HG02981 (cell line): ENCODE data around the gene TMEM190.
"Not testable (repeated sequence)": the region's sequence is repeated elsewhere in the genome, so short reads cannot be mapped to it uniquely, and the experiment has no call there.

Experiments used
- ATAC-seq: cut with Tn5 transposase; IDR thresholded peaks from one replicate; pipeline ENCODE4 v1.9.1; 2021; ENCODE audit warnings: mild to moderate bottlenecking, moderate library complexity; ENCODE audit not compliant: unreplicated experiment

The TMEM190 gene

GRCh38 chr19:55418185-55418584 is 41.6 kb downstream of the TMEM190 start:
- ATAC-seq: no peak

- ATAC-seq: no peak
These were observed 42.5 kb downstream of the TMEM190 start for GRCh38 chr19:55419103-55419502.

- no peak for ATAC-seq
These were observed 43.1 kb downstream of the TMEM190 start for GRCh38 chr19:55419624-55420236.

GRCh38 chr19:55421281-55421680 is 44.7 kb downstream of the TMEM190 start:
- ATAC-seq: not testable (repeated sequence)

- ATAC-seq: no peak
These were observed 46.8 kb downstream of the TMEM190 start for GRCh38 chr19:55423225-55424005.

- ATAC-seq: no peak
These were observed 47.9 kb downstream of the TMEM190 start for GRCh38 chr19:55424518-55424917.

- ATAC-seq: no peak
These were observed 49.4 kb downstream of the TMEM190 start for GRCh38 chr19:55426042-55426441.
